Esophagus squamous epithelium (tissue), 4 donors: Measurements from ENCODE around the gene RDH13.
A peak's percentile ranks its signal among the peaks of the same experiment; 100 is the strongest.

ENCODE experiments used
- CTCF ChIP-seq, 6 experiments: fragments of 450-650 bp in 4 of 6; fragments of 200-600 bp in 2 of 6; sonication (generic) in 2 of 6; IDR thresholded peaks; one replicate each; pipeline ENCODE4 v1.5.1; 2016 to 2019; ENCODE audit warnings: antibody characterized with exemption in 6 of 6, mild to moderate bottlenecking in 4 of 6, moderate library complexity in 4 of 6
- POLR2A ChIP-seq, 4 donors: fragments of 450-650 bp; IDR thresholded peaks; one replicate each; pipeline ENCODE4 v1.6.1; 2017; ENCODE audit warnings: antibody characterized with exemption in 4 of 4, mild to moderate bottlenecking in 4 of 4, moderate library complexity in 3 of 4

DNA sequence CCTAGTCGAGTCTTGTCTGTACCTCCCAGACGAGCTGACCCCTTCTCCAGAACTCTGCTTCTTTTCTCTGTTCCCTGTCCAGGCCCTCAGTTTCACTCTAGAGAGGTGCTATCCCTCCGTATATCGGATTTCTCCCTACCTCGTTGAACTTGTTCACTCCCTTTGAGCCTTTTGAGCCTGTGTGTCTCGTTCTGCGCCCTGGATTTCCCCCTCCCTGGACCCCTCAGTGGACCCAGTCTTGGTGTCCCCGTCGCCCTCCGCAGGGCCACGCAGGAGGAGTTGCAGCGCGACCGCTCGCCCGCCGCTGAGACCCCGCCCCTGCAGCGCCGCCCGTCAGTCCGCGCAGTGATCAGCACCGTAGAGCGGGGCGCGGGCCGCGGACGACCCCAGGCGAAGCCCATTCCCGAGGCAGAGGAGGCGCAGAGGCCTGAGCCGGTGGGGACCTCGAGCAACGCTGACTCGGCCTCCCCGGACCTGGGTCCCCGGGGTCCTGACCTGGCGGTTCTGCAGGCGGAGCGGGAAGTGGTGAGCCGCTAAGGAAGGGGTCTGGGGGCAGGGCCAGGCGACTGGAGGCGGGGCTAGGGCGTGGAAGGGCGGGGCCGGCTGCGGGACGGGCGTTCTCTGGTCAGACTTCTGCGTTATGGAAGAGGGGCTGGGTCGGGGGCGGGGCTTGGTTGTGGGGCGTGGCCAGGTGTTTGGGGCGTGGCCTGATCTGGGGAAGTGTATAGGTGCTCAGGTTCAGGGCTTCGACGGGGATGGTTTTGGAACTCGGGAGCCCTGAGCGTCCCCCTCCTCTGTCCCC is 18.2 kb upstream of the RDH13 start:
- TF ChIP-seq CTCF (IDR thresholded peaks at IDR 0.05) (no peak), POLR2A (IDR thresholded peaks at IDR 0.05) (peak in 2 of 4 donors; percentile 1 to 48)
